HG02973 (cell line): ENCODE data around the gene RBMS3.
"Not testable (repeated sequence)": the region's sequence is repeated elsewhere in the genome, so short reads cannot be mapped to it uniquely, and the experiment has no call there.

Experiments
- ATAC-seq: cut with Tn5 transposase; IDR thresholded peaks from one replicate; pipeline ENCODE4 v1.9.1; 2021; ENCODE audit warnings: moderate library complexity; ENCODE audit not compliant: unreplicated experiment

RBMS3 gene

DNA sequence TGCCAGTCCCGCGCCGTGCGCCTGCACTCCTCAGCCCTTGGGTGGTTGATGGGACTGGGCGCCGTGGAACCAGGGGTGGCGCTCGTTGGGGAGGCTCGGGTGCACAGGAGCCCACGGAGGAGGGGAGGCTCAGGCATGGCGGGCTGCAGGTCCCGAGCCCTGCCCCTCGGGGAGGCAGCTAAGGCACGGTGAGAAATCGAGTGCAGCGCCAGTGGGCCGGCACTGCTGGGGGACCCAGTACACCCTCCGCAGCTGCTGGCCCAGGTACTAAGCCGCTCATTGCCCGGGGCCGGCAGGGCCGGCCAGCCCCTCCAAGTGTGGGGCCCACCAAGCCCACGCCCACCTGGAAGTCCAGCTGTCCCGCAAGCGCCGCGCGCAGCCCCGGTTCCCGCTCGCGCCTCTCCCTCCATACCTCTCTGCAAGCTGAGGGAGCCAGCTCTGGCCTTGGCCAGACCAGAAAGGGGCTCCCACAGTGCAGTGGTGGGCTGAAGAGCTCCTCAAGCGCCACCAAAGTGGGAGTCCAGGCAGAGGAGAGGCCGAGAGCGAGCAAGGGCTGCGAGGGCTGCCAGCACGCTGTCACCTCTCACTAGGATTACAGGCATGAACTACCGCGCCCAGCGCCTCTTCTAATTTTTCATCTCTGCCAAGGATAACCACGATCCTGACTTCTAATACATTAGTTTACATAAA lies 192.8 kb downstream of the RBMS3 start:
- not testable (repeated sequence) for ATAC-seq

DNA sequence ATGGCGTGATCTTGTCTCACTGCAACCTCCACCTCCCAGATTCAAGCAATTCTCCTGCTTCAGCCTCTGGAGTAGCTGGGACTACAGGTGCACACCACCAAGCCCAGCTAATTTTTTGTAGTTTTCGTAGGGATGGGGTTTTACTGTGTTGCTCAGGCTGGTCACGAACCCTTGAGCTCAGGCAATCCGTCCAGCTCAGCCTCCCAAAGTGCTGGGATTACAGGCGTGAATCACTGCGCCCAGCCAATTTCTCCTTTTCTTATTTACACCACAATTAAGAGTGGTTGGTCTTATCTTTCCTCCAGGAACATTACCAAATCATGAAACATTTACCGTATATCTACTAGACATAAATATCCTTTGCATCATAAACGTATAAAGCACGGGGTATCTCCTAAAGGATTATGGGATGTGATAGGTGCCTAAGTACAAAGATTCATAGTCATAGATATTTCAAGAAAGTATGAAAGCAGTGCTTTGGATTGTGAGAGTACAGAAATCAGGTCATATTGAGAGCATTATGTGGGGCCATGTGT lies 194.5 kb downstream of the RBMS3 start:
- ATAC-seq: no peak

DNA sequence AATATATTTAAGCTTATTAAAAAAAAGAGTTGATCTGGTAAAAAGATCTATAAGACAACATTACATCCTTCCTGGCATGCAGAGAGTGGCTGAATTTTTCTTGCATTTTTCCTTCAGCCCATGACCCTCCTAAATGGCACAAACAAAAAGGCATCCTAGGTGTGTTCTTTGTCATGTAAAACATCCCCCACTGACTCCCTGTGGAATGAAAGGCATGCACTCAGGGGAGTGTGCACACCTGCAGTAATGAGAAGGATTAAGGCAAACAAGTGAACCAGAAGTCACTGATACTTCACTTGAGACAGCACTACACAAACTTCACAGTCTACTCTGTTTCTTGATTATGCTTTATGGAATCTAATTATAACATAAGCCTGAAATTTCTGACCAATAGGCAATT lies 195.0 kb downstream of the RBMS3 start:
- no peak for ATAC-seq

DNA sequence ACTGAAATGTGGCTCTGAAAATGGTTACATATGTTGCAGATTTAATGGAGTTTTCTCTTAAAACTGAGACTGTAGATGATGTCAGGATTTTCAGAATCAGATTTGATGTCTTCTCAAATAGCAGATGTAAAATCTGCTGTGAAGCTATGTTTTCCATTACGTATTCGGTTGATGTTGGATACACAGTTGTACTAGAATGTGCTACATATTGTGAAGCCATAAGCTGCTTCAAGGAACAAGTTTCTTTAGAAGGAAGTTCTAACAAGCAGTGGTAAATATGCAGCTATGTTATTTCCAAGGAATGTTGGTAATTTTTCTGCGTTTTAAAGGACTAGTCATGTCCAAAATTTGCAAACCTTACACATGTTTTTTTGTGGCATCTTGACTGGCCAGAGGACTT lies 197.7 kb downstream of the RBMS3 start:
- ATAC-seq: no peak

DNA sequence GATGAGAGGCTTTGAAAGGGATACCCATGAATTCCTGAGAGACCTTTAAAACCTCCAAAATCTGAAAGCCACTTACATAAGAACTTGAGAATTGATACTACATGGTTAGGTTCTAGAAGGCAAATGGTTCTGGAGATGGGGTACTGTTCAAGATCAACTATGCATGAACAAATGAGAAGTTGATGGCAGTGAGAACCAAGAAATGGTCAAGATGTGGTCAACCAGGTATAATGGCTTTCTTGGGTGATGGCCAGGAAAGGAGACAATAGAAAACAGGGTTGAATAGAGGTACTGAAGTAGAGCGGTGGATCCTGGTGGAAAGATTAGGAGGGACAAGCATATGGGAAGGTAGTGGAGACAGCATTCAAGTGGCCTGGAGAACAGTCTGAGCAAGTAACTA lies 200.4 kb downstream of the RBMS3 start:
- ATAC-seq: no peak

DNA sequence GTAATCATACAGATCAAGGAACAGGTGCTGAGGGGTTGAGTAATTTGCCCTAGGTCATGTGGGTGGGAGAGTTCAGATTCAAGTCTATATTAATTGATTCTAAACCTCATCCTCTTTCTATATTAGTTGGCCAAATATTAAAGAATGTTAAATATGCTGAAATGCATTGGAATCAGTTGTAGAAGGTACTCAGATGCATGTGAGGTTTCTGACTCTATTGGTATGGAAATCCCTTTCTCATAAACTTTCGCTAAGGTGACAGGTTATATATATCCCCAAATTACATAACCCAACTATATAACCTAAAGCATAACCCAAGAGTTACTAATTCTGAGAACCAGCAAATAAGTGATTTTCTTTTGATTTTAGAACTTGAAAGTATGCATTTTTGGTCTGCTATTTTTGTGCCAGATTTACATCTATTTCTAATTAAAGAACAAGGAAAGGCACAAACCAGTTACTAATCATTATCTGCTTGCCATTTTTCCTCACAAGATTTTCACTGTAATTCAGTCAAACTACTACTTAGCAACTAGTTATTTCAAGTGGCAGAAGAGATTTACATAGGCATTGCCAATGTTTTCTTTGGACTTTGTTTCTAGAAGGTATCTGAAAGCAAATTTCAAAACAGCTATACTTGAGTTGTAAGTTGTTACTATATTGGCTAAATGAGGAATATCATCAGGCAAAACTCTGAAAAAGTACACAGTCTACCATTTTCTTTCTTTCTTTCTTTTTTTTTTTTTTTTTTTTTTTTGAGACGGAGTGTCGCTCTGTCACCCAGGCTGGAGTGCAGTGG lies 201.3 kb downstream of the RBMS3 start:
- ATAC-seq: no peak

DNA sequence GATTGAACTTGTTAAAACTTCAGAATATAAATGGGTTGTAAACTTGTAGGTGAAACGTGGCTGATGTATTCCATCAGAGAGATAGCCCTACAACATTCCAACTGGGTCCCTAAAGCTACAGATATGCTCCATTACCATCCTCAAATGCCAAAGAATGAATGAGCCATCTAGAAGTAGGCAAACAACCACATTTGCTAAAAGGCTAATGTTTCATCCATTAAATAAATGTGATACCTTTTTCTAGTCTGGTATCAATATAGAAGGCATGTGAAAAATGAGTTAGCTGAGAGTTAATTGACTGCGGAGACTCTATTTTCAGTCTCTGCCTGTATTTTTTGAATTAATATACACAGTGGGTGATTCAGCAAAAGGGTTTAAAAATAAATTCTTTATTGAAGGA lies 203.8 kb downstream of the RBMS3 start:
- no peak for ATAC-seq

DNA sequence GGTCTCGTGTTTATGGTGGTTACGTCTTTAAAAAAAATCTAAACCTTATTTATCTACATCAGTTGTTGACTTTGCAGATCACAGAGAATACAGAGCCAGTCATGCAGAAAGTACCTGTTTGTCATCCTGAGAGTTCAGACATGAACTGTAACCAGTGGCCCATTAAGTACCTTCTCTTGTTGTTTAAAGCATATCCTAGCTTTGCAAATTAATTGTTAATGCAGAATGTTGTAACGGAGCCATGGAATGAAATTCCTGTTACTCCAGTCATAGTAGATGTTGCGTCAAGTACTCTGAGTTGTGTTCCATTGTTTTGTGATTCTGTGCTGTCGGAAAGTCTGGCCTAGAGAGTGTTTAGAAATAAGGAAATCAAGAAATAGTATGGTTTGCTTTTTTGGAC lies 205.2 kb downstream of the RBMS3 start:
- no peak for ATAC-seq

DNA sequence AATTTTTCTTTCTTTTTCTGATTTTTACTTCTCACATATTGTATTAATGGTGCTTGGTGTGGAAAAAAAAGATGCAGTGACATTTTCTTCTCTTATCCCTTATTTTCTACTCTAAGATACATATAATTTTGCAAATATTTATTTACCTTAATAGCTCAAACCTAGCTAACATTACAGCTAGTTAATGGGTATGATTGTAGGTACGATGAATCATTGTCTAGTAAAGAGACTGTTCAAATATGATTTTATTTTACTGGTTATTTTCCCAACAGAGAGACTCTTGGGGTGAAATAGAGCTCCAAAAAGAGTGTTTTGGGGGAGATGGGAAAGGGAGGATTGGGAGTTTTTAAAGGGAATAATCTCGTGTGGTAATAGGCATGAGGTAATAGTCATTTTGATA lies 206.0 kb downstream of the RBMS3 start:
- ATAC-seq: no peak

DNA sequence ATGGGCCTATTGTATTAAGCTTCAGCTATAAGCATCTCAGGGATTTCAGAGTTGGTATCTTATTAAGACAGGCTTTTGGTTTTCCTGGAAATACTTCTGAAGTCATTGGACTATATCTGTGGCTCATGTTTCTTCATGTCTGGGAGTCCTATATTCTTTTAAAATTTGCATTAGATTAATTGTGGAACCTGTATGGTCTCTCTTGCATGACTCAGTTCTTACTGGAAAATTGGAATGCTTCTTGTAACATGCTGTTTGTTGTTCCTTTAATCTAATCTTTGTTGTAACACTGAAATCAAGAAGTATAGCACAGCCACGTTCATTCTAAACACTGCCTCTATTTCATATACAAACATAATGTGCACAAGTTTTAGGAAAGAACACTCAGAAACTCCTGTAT lies 208.1 kb downstream of the RBMS3 start:
- no peak for ATAC-seq

DNA sequence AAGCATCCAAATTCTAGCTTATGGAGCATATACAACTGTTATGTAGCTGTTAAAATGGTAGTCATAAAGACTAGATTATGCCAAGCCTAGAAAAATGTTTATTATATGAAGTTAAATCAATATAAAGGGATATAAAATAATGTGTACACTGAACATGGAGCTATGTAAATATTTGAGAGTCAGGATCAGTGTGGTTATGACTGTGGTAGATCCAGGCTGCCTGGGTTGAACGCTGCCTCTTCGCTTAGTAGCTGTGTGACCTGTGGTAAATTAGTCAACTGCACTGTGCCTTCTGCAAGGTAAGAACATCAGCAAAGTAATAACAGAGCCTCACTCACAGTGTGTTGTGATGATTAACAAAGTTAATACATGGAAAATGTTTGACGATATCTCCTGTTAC lies 212.2 kb downstream of the RBMS3 start:
- ATAC-seq: no peak

DNA sequence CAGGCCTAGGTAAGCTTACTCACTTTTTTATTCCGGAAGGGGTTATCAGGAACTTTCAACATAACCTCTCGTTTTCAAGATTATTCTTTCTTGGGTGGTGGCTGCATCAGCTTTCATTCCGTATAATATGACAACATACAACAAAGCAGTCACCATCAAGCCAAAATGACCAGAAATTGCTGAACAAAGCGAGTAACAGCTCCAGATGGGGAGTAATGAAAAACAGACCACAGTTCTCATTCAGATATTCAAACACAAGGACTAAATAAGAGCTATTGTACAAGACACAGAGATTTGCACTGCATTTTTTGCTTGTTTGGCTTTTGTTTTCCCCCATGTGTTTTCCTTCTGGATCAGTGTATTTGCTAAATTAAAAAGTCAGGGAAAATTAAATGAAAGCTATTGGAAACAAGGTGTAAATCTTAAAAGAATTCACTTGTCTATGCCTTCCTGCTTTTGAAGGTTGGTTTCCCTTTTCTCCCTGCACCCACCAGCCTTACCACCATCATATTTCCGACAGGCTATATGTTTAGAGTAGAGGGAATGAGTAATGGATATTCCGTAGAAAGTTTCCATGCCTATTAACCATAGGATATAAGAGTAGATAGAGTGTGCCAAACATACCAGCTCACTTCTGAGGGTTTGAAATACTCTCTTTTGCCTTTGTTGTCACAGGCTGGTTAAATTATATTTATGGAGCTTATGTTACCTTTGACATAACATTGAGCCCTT lies 213.6 kb downstream of the RBMS3 start:
- no peak for ATAC-seq

DNA sequence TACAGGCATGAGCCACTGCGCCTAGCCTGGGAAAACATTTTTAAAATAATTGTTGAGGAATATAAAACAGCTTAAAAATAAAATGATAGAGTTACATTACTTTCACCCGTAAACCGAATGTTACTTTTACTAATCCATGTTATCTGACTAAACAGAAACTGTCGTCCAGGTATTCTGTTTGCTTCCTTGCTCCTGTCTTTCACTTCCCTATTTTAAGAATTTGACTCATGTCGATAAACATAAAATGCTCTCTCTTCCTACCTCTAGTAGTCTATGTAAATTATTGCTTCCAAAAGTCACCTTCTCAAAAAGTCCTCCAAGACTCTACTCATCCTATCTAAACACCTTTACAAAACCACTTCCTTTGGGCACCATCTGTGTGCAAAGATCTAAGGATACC lies 216.4 kb downstream of the RBMS3 start:
- ATAC-seq: no peak

DNA sequence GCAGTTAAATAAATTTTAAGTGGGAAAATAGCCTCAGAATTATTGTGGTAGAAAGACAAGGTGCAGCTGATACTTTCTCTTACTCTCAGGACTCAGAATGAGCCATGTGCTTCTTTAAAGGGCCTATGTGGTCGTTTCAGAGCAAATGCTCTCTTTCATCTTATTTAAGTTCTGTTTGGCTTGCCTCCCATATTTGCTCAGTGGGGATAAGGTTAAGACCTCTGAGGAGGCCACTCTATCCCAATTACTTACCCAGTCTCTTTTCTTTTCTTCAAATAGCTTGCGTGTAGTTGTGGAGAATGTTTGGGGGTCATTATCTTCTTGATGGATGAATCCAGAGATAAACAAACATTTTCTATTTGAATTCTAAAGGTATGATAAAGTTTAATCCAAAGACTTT lies 221.9 kb downstream of the RBMS3 start:
- no peak for ATAC-seq

DNA sequence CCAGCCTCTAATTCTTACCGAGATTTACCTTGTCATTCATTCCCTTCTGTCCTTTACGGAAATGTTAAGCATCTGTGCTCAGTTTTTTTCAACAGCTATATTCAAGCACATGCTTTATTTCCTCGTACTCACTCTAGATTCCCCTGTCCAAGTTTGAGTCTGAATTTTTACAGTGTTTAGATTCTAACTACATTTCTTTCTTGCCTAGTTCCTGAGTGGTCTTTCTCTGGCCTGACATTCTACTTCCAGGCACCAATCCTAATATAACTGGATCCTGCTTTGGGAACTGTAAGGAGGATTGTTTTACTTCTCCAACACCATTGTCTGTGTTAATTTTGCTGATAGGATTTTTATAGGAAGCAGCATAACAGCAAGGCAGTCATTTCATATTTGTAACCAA lies 222.4 kb downstream of the RBMS3 start:
- no peak for ATAC-seq

DNA sequence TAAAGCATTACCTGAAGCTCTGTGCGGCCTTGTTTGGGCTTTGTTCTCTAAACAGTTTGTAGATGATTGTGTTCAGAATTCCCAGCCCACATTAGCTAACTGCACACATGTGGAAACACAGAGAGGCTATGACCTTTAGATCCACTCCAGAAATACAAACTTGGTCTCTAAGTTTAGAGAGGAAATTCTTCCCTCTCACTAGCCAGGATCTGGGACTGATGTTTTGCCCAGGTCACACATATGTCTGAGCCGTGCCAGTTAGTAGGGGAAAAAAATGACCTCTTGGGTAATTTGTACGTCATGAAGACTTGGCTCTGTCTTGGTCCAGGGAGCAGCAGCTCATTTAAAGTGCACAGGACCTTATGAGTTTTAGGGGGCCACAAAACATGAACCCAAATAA lies 223.1 kb downstream of the RBMS3 start:
- no peak for ATAC-seq

DNA sequence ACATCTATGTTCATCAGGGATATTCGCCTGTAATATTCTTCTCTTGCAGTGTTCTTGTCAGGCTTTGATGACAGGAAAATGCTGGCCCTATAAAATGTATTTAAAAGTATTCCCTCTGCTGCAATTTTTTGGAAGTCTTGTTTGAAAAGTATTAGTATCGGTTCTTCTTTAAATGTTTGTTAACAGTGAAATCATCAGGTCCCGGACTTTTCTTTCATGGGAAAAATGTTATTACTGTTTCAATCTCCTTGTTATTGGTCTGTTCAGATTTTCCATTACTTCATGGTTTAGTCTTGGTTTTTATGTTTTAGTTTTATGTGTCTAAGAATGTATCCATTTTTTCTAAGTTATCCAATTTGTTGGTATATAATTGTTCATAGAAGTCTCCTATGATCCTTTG lies 225.6 kb downstream of the RBMS3 start:
- no peak for ATAC-seq

DNA sequence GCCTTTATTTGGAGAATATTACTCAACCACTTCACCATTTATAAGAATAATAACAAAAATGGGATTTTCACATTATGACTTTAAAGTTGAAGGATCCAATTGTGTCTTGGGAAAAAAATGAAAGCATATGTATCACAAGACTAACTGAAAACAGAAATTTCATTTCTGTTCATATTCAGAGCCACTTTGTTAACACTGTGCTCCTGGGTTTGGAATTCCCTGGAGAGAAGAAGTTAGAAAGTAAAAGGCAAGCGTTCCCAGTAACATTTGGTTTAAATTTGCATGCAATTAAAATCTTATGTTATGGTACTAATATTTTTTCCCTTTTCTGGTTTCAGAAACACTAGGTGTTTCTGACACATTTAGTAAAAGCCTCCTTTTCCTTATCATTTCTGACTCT lies 230.8 kb downstream of the RBMS3 start:
- ATAC-seq: no peak

DNA sequence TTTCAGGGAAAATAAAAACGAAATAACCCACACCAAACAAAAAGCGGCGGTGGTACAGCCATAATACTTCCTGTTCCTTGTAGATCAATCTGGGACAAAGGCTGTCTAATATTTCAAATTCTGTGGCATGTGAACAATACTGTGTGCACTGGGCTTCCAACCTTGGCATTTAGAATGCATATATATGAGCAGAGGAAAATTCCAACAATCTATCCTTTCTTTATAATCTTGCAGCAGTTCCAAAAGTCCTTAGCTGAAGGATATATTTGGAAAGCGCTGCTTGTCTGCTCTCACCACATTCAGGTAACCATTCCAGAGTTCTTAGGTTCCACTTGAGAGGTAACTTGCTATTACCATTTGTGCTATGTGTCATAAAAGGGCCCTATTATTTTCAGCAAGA lies 231.8 kb downstream of the RBMS3 start:
- ATAC-seq: no peak

DNA sequence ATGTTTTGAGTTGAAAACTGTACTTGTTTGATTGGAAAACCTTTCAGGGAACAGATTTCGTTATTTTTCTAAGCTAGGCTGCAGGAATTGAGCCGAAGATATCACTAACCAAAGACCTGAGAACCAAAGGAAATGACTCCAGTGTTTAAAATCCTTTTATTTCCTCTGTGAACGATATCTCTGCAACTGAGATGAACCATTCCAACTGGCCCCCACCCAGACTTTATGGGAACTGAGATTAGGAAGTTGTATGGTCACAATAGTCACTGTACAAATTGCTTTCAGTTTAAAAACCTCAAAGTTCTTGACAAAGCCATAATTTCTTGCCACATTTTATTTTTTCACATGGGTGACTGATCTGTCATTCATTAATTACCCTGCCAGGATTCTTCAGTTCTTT lies 232.4 kb downstream of the RBMS3 start:
- no peak for ATAC-seq

DNA sequence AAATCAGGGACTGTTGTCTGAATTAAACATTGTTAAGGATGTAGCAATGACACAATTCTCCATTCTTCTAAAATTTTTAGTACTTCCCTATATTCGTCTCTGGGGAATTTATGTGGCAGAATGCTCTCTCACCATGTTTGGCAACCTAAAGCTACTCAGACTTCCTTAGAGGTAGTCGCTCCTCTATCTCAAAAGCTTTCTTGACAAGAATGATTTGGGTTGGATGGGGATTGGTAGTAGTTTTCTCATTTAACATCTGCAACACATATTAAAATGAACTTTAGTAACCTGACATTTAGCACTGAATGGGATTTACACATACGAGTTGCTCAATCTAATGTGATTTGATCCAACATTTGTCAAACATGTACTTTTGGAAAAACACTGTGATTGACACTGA lies 233.3 kb downstream of the RBMS3 start:
- no peak for ATAC-seq

DNA sequence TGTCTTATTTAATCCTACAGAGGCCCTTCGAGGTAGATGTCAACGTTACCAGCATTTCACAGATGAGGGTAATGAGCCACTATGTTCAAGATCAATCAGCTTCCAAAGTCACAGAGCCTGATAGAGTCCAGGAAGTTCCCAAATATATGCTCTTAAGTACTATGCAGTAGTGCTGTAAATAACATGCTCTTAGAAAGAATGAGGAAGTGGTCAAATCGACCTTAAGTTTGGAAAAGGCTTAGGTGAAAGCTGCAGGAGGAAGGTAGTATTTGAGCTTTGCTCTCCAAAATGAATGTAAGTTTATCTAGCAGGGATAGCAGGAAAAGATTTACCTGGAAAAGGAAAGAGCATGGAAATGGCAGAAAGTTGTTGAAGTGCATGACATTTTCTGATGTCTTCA lies 234.0 kb downstream of the RBMS3 start:
- no peak for ATAC-seq
